A549 (cell line): Measurements from ENCODE around the gene SMARCD3.

Experiments
- CEBPB ChIP-seq, 2 experiments: fragments of >200 bp in 1 of 2; sonication (Bioruptor Twin) in 1 of 2; formaldehyde crosslinking in 1 of 2; IDR thresholded peaks; 2 replicates each; pipeline ENCODE4 v1.6.1; 2012 to 2016
- HMGXB4 ChIP-seq: fragments of 250-450 bp; sonication (Bioruptor Pico); IDR thresholded peaks from 2 replicates; pipeline ENCODE4 v1.5.0; 2021; ENCODE audit warnings: mild to moderate bottlenecking, moderate library complexity, borderline replicate concordance
- KDM1A ChIP-seq: fragments of 200-600 bp; sonication (generic); IDR thresholded peaks from 2 replicates; pipeline ENCODE4 v1.6.1; 2016; ENCODE audit warnings: low read depth, mild to moderate bottlenecking
- MAZ ChIP-seq: fragments of 150-350 bp; IDR thresholded peaks from 2 replicates; pipeline ENCODE4 v1.6.1; 2014; ENCODE audit warnings: antibody characterized with exemption, low read depth, low read length, borderline replicate concordance
- NFE2L2 ChIP-seq: fragments of 150-350 bp; conservative IDR thresholded peaks from 2 replicates; pipeline ENCODE4 v1.6.1; 2014; ENCODE audit warnings: low read length
- NR3C1 ChIP-seq: fragments of >200 bp; sonication (Bioruptor Twin); formaldehyde crosslinking; IDR thresholded peaks from 3 replicates; pipeline ENCODE4 v1.6.1; 2017
- POLR2A ChIP-seq: IDR thresholded peaks from 2 replicates; pipeline ENCODE4 v1.6.1; 2012; ENCODE audit warnings: mild to moderate bottlenecking, low read length
- RCOR1 ChIP-seq: fragments of 150-350 bp; IDR thresholded peaks from 2 replicates; pipeline ENCODE4 v1.6.1; 2014; ENCODE audit warnings: antibody characterized with exemption, low read length, low read depth
- TP53 ChIP-seq: fragments of 250-450 bp; sonication (Bioruptor Pico); IDR thresholded peaks from 2 replicates; pipeline ENCODE4 v1.5.0; 2021; ENCODE audit warnings: mild to moderate bottlenecking, moderate library complexity
- TF ChIP-seq, protein P1 (sequence below): fragments of >200 bp; sonication (Bioruptor Twin); formaldehyde crosslinking; IDR thresholded peaks from 3 replicates; pipeline ENCODE4 v1.5.1; 2016
- TF ChIP-seq, protein P2 (sequence below): IDR thresholded peaks from 2 replicates; pipeline ENCODE4 v1.6.1; 2012; ENCODE audit warnings: low read depth, borderline replicate concordance

- TF ChIP-seq KDM1A (no peak), MAZ (no peak), NFE2L2 (no peak), HMGXB4 (CRISPR knock-in tag) (no peak), POLR2A (no peak), NR3C1 (no peak), TP53 (CRISPR knock-in tag) (no peak), RCOR1 (no peak), CEBPB (IDR thresholded peaks at IDR 0.05) (no peak)
- TF ChIP-seq, protein P1, sequence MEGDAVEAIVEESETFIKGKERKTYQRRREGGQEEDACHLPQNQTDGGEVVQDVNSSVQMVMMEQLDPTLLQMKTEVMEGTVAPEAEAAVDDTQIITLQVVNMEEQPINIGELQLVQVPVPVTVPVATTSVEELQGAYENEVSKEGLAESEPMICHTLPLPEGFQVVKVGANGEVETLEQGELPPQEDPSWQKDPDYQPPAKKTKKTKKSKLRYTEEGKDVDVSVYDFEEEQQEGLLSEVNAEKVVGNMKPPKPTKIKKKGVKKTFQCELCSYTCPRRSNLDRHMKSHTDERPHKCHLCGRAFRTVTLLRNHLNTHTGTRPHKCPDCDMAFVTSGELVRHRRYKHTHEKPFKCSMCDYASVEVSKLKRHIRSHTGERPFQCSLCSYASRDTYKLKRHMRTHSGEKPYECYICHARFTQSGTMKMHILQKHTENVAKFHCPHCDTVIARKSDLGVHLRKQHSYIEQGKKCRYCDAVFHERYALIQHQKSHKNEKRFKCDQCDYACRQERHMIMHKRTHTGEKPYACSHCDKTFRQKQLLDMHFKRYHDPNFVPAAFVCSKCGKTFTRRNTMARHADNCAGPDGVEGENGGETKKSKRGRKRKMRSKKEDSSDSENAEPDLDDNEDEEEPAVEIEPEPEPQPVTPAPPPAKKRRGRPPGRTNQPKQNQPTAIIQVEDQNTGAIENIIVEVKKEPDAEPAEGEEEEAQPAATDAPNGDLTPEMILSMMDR = no peak
- TF ChIP-seq, protein P2, sequence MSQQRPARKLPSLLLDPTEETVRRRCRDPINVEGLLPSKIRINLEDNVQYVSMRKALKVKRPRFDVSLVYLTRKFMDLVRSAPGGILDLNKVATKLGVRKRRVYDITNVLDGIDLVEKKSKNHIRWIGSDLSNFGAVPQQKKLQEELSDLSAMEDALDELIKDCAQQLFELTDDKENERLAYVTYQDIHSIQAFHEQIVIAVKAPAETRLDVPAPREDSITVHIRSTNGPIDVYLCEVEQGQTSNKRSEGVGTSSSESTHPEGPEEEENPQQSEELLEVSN = no peak
Measured at GRCh38 chr7:151247611-151248345, 716 bp downstream of the SMARCD3 start.
